ENCODE results near the gene TNRC6A.

- TF ChIP-seq POLR2A (IDR thresholded peaks at IDR 0.05): no peak
- no peak for TF ChIP-seq CTCF (IDR thresholded peaks at IDR 0.05)
These were observed 114.9 kb downstream of the TNRC6A start for GRCh38 chr16:24844101-24845030.

Data from adrenal gland (tissue), 5 donors.